Endothelial cell of umbilical vein (primary cell): Measurements from ENCODE around the gene LEUTX. TPM values are rescaled to one million over a fixed set of nuclear protein-coding genes. Genes with fewer than 3 reads are reported as not detected.

ENCODE experiments used
- BruUV-seq: library from RNA; stranded (reverse); fragments of 400-500 nt; replicated peaks from 2 replicates; lab custom pipeline; 2021; lab: Mats Ljungman, UMichigan
- CTCF ChIA-PET: fragments of 300-600, 350-600 bp; sonication (Branson Sonifier 250); formaldehyde crosslinking; loops from one replicate; lab custom pipeline; 2021; ENCODE audit warnings: antibody characterized with exemption, inconsistent platforms; lab: Charles Lee
- POLR2A ChIA-PET: fragments of 300-600, 350-600 bp; sonication (Branson Sonifier 250); formaldehyde crosslinking; loops from one replicate; lab custom pipeline; 2021; ENCODE audit warnings: antibody characterized with exemption, inconsistent platforms; lab: Charles Lee
- DNase-seq: peaks from one replicate; pipeline ENCODE4 v3.0.0-alpha.2; 2011; ENCODE audit warnings: low read depth, low spot score
- FAIRE-seq: peaks from 2 replicates; lab custom pipeline; 2011; peaks lifted over from hg19 to GRCh38; lab: Jason Lieb, UNC
- H2AFZ ChIP-seq: 2 replicates; pipeline ENCODE4 v1.6.0; 2012; ENCODE audit warnings: low read depth, low read length, control low read depth, inconsistent platforms
- H3K27ac ChIP-seq: 2 replicates; pipeline ENCODE4 v1.5.1; 2011; ENCODE audit warnings: low read depth, mild to moderate bottlenecking, control low read depth, low read length, moderate library complexity; ENCODE audit not compliant: insufficient read depth
- H3K27me3 ChIP-seq, 2 experiments: 2 replicates each; pipeline versions ENCODE4 v1.6.0 to v1.6.1; 2011; ENCODE audit warnings: low read length in 2 of 2, mixed read lengths in 1 of 2; ENCODE audit not compliant: control insufficient read depth in 2 of 2, insufficient read depth in 2 of 2
- H3K36me3 ChIP-seq, 2 experiments: 2 replicates in 1 of 2; 3 replicates in 1 of 2; pipeline ENCODE4 v1.5.1; 2011; ENCODE audit warnings: low read length in 2 of 2, mild to moderate bottlenecking in 1 of 2, moderate library complexity in 1 of 2; ENCODE audit not compliant: control insufficient read depth in 2 of 2, insufficient read depth in 2 of 2; ENCODE audit errors: extremely low read depth in 1 of 2
- H3K4me1 ChIP-seq: 3 replicates; pipeline ENCODE4 v1.5.1; 2011; ENCODE audit warnings: mild to moderate bottlenecking, low read length; ENCODE audit not compliant: control insufficient read depth, insufficient read depth; ENCODE audit errors: extremely low read depth
- H3K4me2 ChIP-seq: 2 replicates; pipeline ENCODE4 v1.6.1; 2011; ENCODE audit warnings: low read length, control low read depth, mixed read lengths; ENCODE audit not compliant: insufficient read depth
- H3K4me3 ChIP-seq, 3 experiments: fragments of 200-600 bp in 1 of 3; sonication (generic), shearing (Covaris generic) in 1 of 3; replicated peaks in 1 of 3; 2 replicates each; pipeline ENCODE4 v1.5.1; 2011 to 2016; ENCODE audit warnings: control low read depth in 3 of 3, low read length in 3 of 3, mild to moderate bottlenecking in 2 of 3, inconsistent platforms in 1 of 3, low read depth in 1 of 3, moderate library complexity in 1 of 3; ENCODE audit not compliant: insufficient read depth in 1 of 3
- H3K79me2 ChIP-seq: 2 replicates; pipeline ENCODE4 v1.6.0; 2012; ENCODE audit warnings: low read length, inconsistent platforms; ENCODE audit not compliant: control insufficient read depth, insufficient read depth
- H3K9ac ChIP-seq: replicated peaks from 2 replicates; pipeline ENCODE3; 2011; ENCODE audit warnings: low read length, control low read depth; ENCODE audit not compliant: insufficient read depth; ENCODE audit errors: extremely low read depth
- H3K9me1 ChIP-seq: replicated peaks from 3 replicates; pipeline ENCODE4 v1.6.0; 2011; ENCODE audit warnings: mild to moderate bottlenecking, low read length; ENCODE audit not compliant: control insufficient read depth, insufficient read depth; ENCODE audit errors: extremely low read depth
- H3K9me3 ChIP-seq: replicated peaks from 2 replicates; pipeline ENCODE4 v1.5.1; 2012; ENCODE audit warnings: low read length, inconsistent platforms; ENCODE audit not compliant: control insufficient read depth, insufficient read depth
- H4K20me1 ChIP-seq: replicated peaks from 2 replicates; pipeline ENCODE3; 2011; ENCODE audit warnings: mild to moderate bottlenecking, low read length; ENCODE audit not compliant: control insufficient read depth, insufficient read depth; ENCODE audit errors: extremely low read depth
- CTCF ChIP-seq, 2 donors: IDR thresholded peaks; 1 replicate in 1 of 2; 2 replicates in 1 of 2; pipeline ENCODE4 v1.5.1; 2011; ENCODE audit warnings: low read length in 2 of 2, mild to moderate bottlenecking in 2 of 2, moderate library complexity in 2 of 2, control low read depth in 1 of 2, inconsistent platforms in 1 of 2, low read depth in 1 of 2; ENCODE audit not compliant: insufficient read depth in 1 of 2; ENCODE audit errors: extremely low read depth in 1 of 2
- EZH2 ChIP-seq: IDR thresholded peaks from 2 replicates; pipeline ENCODE4 v1.6.1; 2012; ENCODE audit warnings: borderline replicate concordance, low read depth, mild to moderate bottlenecking, moderate library complexity, low read length, inconsistent platforms; ENCODE audit not compliant: severe bottlenecking
- FOS ChIP-seq: IDR thresholded peaks from 2 replicates; pipeline ENCODE4 v1.6.1; 2011; ENCODE audit warnings: mild to moderate bottlenecking, low read length, moderate library complexity, borderline replicate concordance; ENCODE audit not compliant: insufficient read depth
- GATA2 ChIP-seq: IDR thresholded peaks from 2 replicates; pipeline ENCODE4 v1.7.0; 2011; ENCODE audit warnings: low read depth, mild to moderate bottlenecking, moderate library complexity, mixed read lengths, low read length; ENCODE audit not compliant: insufficient read length, insufficient read depth
- JUN ChIP-seq: IDR thresholded peaks from 2 replicates; pipeline ENCODE4 v1.6.1; 2011; ENCODE audit warnings: borderline replicate concordance, low read depth; ENCODE audit not compliant: insufficient read length, insufficient read depth
- MYC ChIP-seq: IDR thresholded peaks from one replicate; pipeline ENCODE4 v1.6.1; 2011; ENCODE audit warnings: mild to moderate bottlenecking, low read depth, low read length
- POLR2A ChIP-seq: IDR thresholded peaks from 2 replicates; pipeline ENCODE4 v1.6.1; 2012; ENCODE audit warnings: low read depth, mild to moderate bottlenecking, control low read depth, low read length
- POLR2AphosphoS5 ChIP-seq: IDR thresholded peaks from 2 replicates; pipeline ENCODE4 v1.6.1; 2012; ENCODE audit warnings: low read depth, mild to moderate bottlenecking, control low read depth, low read length, moderate library complexity; ENCODE audit not compliant: insufficient read depth
- dilution Hi-C: fragments of 300-500 bp; cut with MboI; formaldehyde crosslinking; loops from one replicate; pipeline ENCODE4 v1.15.0; 2019; ENCODE audit warnings: low sequenced_read_pairs; ENCODE audit not compliant: extremely low pct_ligation_motif_present
- intact Hi-C: fragments of 100-400 bp; cut with micrococcal nuclease; formaldehyde crosslinking; loops from one replicate; pipeline ENCODE4 v1.10.0; 2022
- polyA plus RNA-seq, 4 experiments: library from polyadenylated mRNA; depleted of rRNA in 3 of 4; stranded (reverse) in 3 of 4; unstranded in 1 of 4; fragments of >200 nt; gene quantifications; 2 replicates each; pipeline versions ENCODE4 v1.2.1 to v1.2.3, GENCODE V29; 2011 to 2012; ENCODE audit warnings: missing spikeins in 1 of 4
- total RNA-seq: library from RNA; stranded (reverse); gene quantifications from 2 replicates; pipeline ENCODE4 v1.2.3, GENCODE V29; 2021
- TF ChIP-seq, protein P1 (sequence below): IDR thresholded peaks from 2 replicates; pipeline ENCODE4 v1.6.1; 2011; ENCODE audit not compliant: insufficient read depth, insufficient read length

LEUTX gene
- total and polyA plus RNA-seq, 2 donors (not counting 3 experiments of a cell fraction or from before 2014, with no cell fraction given), result not detected

DNA sequence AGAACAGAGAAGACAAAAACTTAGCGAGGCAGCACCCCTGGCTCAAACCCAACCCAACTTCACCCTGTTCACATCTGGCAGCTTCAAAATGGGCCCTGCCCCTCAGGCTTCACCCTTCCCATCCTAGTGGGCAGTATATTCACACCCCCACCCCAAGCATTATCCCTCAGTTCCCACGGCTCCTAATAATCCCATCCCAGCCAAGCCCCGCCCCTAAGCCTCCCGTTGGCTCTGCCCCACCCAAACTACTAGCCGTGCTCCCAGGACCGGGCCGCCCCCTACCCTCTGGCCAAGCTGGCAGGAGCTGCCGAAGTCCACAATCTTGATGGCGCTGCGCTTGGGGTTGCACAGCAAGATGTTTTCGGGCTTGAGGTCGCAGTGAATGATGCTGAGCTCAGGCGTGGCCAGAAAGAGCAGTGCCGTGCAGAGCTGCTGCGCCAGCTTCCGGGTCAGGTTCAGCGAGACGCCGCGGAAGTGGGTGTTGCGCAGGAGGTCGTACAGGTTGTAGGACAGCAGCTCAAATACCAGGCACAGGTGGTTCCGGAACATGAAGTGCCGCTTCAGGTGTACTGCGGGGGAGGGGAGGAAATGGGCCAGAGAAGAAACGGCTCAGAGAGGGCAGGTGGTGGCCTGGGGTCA lies 49.5 kb downstream of the LEUTX start:
- Histone ChIP-seq H3K4me2 (no peak overlapping the region), H3K36me3 (peaks cover 4 to 36% of the 10 kb centered on the region in 2 experiments), H3K27me3 (no peaks in the 10 kb centered on the region), H4K20me1 (no peaks in the 10 kb centered on the region), H3K9me1 (no peaks in the 10 kb centered on the region), H2AFZ (no peak overlapping the region), H3K79me2 (peaks cover 8% of the 10 kb centered on the region), H3K9me3 (no peaks in the 10 kb centered on the region), H3K27ac (no peak overlapping the region), H3K9ac (no peak overlapping the region), H3K4me3 (no peak overlapping the region), H3K4me1 (peaks cover 16% of the 10 kb centered on the region)
- dilution Hi-C loops (no loop called here), intact Hi-C loops (no loop called here)
- no TSS peak for BruUV-seq
- DNase-seq (no peak), FAIRE-seq (no peak)
- POLR2A ChIA-PET, result no interaction called here
- TF ChIP-seq, protein P1, sequence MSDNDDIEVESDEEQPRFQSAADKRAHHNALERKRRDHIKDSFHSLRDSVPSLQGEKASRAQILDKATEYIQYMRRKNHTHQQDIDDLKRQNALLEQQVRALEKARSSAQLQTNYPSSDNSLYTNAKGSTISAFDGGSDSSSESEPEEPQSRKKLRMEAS, result no peak
- TF ChIP-seq POLR2AphosphoS5, result no peak
- CTCF ChIA-PET, result interaction anchor here (0.6 to 1.4 kb wide), 4 partner anchors 14 to 18 kb away, joined by 3 to 5 read pairs (median 3); partner anchors contain the start of gene FBL

GRCh38 chr19:39828654-39829032 lies 50.0 kb downstream of the LEUTX start:
- POLR2A ChIA-PET, result no interaction called here
- peaks cover 8% of the 10 kb centered on the region for H3K79me2 ChIP-seq
- H3K27me3 ChIP-seq, result no peaks in the 10 kb centered on the region
- no peaks in the 10 kb centered on the region for H3K9me3 ChIP-seq
- no peak overlapping the region for H3K4me3 ChIP-seq
- H2AFZ ChIP-seq, result no peak overlapping the region
- FAIRE-seq (no peak), DNase-seq (no peak)
- no peaks in the 10 kb centered on the region for H3K9me1 ChIP-seq
- TF ChIP-seq GATA2 (no peak), CTCF (IDR thresholded peaks at IDR 0.05; ENCODE audit: extremely low read depth in 1 of 2, insufficient read depth in 1 of 2, low read depth in 1 of 2, low read length in 2 of 2) (no peak), MYC (no peak), EZH2 (no peak), FOS (no peak), POLR2A (no peak), POLR2AphosphoS5 (no peak), JUN (no peak)
- TF ChIP-seq, protein P1, result no peak
- peaks cover 4 to 36% of the 10 kb centered on the region in 2 experiments for H3K36me3 ChIP-seq
- H3K4me2 ChIP-seq, result no peak overlapping the region
- no peak overlapping the region for H3K27ac ChIP-seq
- no peaks in the 10 kb centered on the region for H4K20me1 ChIP-seq
- dilution Hi-C loops, result no loop called here
- H3K9ac ChIP-seq, result no peak overlapping the region
- intact Hi-C loops, result no loop called here
- no TSS peak for BruUV-seq
- peaks cover 13% of the 10 kb centered on the region for H3K4me1 ChIP-seq
- CTCF ChIA-PET, result interaction anchor here (0.6 to 1.4 kb wide), 3 partner anchors 13 to 17 kb away, joined by 3 to 5 read pairs (median 3); partner anchors contain the start of gene FBL
